Measurements from ENCODE around the gene UBAP2.
"Not testable (repeated sequence)": the region's sequence is repeated elsewhere in the genome, so short reads cannot be mapped to it uniquely, and the experiment has no call there.

The UBAP2 gene

GRCh38 chr9:34027845-34028574 is 20.7 kb downstream of the UBAP2 start:
- H3K36me3 ChIP-seq (ENCODE audit: low read depth) = peaks cover 40% of the 10 kb centered on the region

GRCh38 chr9:34025811-34026210 is 22.9 kb downstream of the UBAP2 start:
- H3K9me3 ChIP-seq (ENCODE audit: severe bottlenecking) = no peaks in the 10 kb centered on the region
- TF ChIP-seq CTCF (IDR thresholded peaks at IDR 0.05; ENCODE audit: poor library complexity, severe bottlenecking) = no peak
- H3K36me3 ChIP-seq (ENCODE audit: low read depth) = peaks cover 28% of the 10 kb centered on the region
- H3K27ac ChIP-seq (ENCODE audit: poor library complexity, severe bottlenecking) = no peak overlapping the region
- no peaks in the 10 kb centered on the region for H3K27me3 ChIP-seq (ENCODE audit: insufficient read depth, poor library complexity, severe bottlenecking)
- no peaks in the 10 kb centered on the region for H3K4me1 ChIP-seq (ENCODE audit: insufficient read depth, poor library complexity, severe bottlenecking)
- H3K4me3 ChIP-seq (ENCODE audit: severe bottlenecking) = no peak overlapping the region
- ATAC-seq (ENCODE audit: low read depth) (no peak), DNase-seq (ENCODE audit: low spot score) (no peak)

More at GRCh38 chr9:34027845-34028574, 20.7 kb downstream of the UBAP2 start:
- Histone ChIP-seq H3K4me3 (ENCODE audit: severe bottlenecking) (no peak overlapping the region), H3K4me1 (ENCODE audit: insufficient read depth, poor library complexity, severe bottlenecking) (no peaks in the 10 kb centered on the region), H3K27me3 (ENCODE audit: insufficient read depth, poor library complexity, severe bottlenecking) (no peaks in the 10 kb centered on the region), H3K9me3 (ENCODE audit: severe bottlenecking) (no peaks in the 10 kb centered on the region), H3K27ac (ENCODE audit: poor library complexity, severe bottlenecking) (no peak overlapping the region)
- ATAC-seq (ENCODE audit: low read depth) (no peak), DNase-seq (ENCODE audit: low spot score) (no peak)
- no peak for TF ChIP-seq CTCF (IDR thresholded peaks at IDR 0.05; ENCODE audit: poor library complexity, severe bottlenecking)

GRCh38 chr9:34025062-34025461 is 23.6 kb downstream of the UBAP2 start:
- Histone ChIP-seq H3K9me3 (ENCODE audit: severe bottlenecking) (no peaks in the 10 kb centered on the region), H3K27ac (ENCODE audit: poor library complexity, severe bottlenecking) (no peak overlapping the region), H3K4me3 (ENCODE audit: severe bottlenecking) (no peak overlapping the region), H3K36me3 (ENCODE audit: low read depth) (peaks cover 28% of the 10 kb centered on the region), H3K27me3 (ENCODE audit: insufficient read depth, poor library complexity, severe bottlenecking) (no peaks in the 10 kb centered on the region), H3K4me1 (ENCODE audit: insufficient read depth, poor library complexity, severe bottlenecking) (no peaks in the 10 kb centered on the region)
- DNase-seq (ENCODE audit: low spot score) (no peak), ATAC-seq (ENCODE audit: low read depth) (no peak)
- no peak for TF ChIP-seq CTCF (IDR thresholded peaks at IDR 0.05; ENCODE audit: poor library complexity, severe bottlenecking)

- H3K27me3 ChIP-seq (ENCODE audit: insufficient read depth, poor library complexity, severe bottlenecking); H3K4me1 ChIP-seq (ENCODE audit: insufficient read depth, poor library complexity, severe bottlenecking); H3K9me3 ChIP-seq (ENCODE audit: severe bottlenecking); DNase-seq (ENCODE audit: low spot score); ATAC-seq (ENCODE audit: low read depth); H3K4me3 ChIP-seq (ENCODE audit: severe bottlenecking); H3K27ac ChIP-seq (ENCODE audit: poor library complexity, severe bottlenecking): not testable (repeated sequence)
- H3K36me3 ChIP-seq (ENCODE audit: low read depth) = peaks cover 26% of the 10 kb centered on the region
These were observed 24.2 kb downstream of the UBAP2 start for GRCh38 chr9:34024476-34024875.

- no peak for DNase-seq (ENCODE audit: low spot score)
- Histone ChIP-seq H3K4me1 (ENCODE audit: insufficient read depth, poor library complexity, severe bottlenecking) (no peaks in the 10 kb centered on the region), H3K36me3 (ENCODE audit: low read depth) (peaks cover 37% of the 10 kb centered on the region), H3K27me3 (ENCODE audit: insufficient read depth, poor library complexity, severe bottlenecking) (no peaks in the 10 kb centered on the region), H3K4me3 (ENCODE audit: severe bottlenecking) (no peak overlapping the region), H3K27ac (ENCODE audit: poor library complexity, severe bottlenecking) (no peak overlapping the region), H3K9me3 (ENCODE audit: severe bottlenecking) (no peaks in the 10 kb centered on the region)
- ATAC-seq (ENCODE audit: low read depth) = no peak
- no peak for TF ChIP-seq CTCF (IDR thresholded peaks at IDR 0.05; ENCODE audit: poor library complexity, severe bottlenecking)
These were observed 32.5 kb downstream of the UBAP2 start for GRCh38 chr9:34016149-34016548.

All from RWPE2 (cell line).